HL-60 (cell line): Measurements from ENCODE around the gene AMPD1.

Experiments
- DNase-seq, 2 experiments: peaks; one replicate each; pipeline ENCODE4 v3.0.0-alpha.2; 2010 to 2020; ENCODE audit warnings: low read depth in 1 of 2, low spot score in 1 of 2
- H3K27ac ChIP-seq: fragments of 250-450 bp; sonication (Bioruptor Pico); replicated peaks from 2 replicates; pipeline ENCODE4 v1.5.1; 2020; ENCODE audit warnings: mild to moderate bottlenecking, moderate library complexity
- H3K27me3 ChIP-seq: fragments of 250-450 bp; sonication (Bioruptor Pico); 2 replicates; pipeline ENCODE4 v1.5.1; 2021; ENCODE audit warnings: mild to moderate bottlenecking, moderate library complexity; ENCODE audit not compliant: insufficient read depth, poor library complexity, severe bottlenecking
- H3K4me3 ChIP-seq: replicated peaks from 2 replicates; pipeline ENCODE4 v1.5.1; 2011; ENCODE audit warnings: mild to moderate bottlenecking, control low read depth, low read length; ENCODE audit not compliant: insufficient read depth
- GABPA ChIP-seq: IDR thresholded peaks from 2 replicates; pipeline ENCODE4 v1.6.1; 2012; ENCODE audit warnings: low read depth
- POLR2AphosphoS5 ChIP-seq: IDR thresholded peaks from 2 replicates; pipeline ENCODE4 v1.6.1; 2012; ENCODE audit warnings: low read depth
- SPI1 ChIP-seq: IDR thresholded peaks from 2 replicates; pipeline ENCODE4 v1.6.1; 2012; ENCODE audit warnings: low read depth, mild to moderate bottlenecking, borderline replicate concordance
- TF ChIP-seq, protein P1 (sequence below): IDR thresholded peaks from one replicate; pipeline ENCODE4 v1.5.1; 2011; ENCODE audit warnings: low read length, control low read depth, inconsistent platforms; ENCODE audit not compliant: insufficient read depth
- TF ChIP-seq, protein P2 (sequence below): IDR thresholded peaks from 2 replicates; pipeline ENCODE4 v1.6.1; 2012; ENCODE audit warnings: low read depth; ENCODE audit not compliant: insufficient replicate concordance

Gene AMPD1

DNA sequence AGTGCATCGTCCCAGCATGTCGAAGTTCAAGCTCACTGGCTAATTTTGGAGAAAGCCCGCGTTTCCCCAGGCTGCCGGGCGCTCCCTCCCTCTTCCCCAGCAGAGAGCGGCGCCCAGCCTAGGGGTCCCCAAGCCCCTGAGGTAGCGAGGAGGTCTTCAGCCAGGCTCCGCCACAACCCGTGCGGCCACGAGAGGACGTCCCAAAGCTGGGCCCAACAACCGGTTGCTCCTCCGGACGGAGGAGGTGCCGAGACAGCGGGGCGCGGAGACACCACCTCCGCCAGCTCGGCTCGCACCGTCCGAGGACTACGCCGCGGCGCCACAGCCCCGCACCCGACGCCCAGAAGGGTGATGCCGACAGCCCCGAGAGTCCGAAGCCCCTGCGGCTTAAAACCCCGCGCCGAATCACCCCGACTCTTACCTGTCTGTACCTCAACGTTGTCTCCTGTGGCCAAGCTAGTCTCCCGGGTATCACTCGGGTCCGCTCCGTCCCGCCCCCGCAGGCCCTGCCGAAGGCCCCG, 25.7 kb downstream of the AMPD1 start, which contains the start of gene DENND2C:
DENND2C (minus strand) TSS at position 488 of the 521 bp plus-strand sequence. CDS start 44,065 bp downstream, outside the sequence.
- peaks cover 4% of the 10 kb centered on the region for H3K27me3 ChIP-seq
- DNase-seq = no peak
- H3K27ac ChIP-seq = no peak within 1 kb of the TSS
- TF ChIP-seq GABPA = no peak
- TF ChIP-seq POLR2AphosphoS5 = no peak
- TF ChIP-seq, protein P1, sequence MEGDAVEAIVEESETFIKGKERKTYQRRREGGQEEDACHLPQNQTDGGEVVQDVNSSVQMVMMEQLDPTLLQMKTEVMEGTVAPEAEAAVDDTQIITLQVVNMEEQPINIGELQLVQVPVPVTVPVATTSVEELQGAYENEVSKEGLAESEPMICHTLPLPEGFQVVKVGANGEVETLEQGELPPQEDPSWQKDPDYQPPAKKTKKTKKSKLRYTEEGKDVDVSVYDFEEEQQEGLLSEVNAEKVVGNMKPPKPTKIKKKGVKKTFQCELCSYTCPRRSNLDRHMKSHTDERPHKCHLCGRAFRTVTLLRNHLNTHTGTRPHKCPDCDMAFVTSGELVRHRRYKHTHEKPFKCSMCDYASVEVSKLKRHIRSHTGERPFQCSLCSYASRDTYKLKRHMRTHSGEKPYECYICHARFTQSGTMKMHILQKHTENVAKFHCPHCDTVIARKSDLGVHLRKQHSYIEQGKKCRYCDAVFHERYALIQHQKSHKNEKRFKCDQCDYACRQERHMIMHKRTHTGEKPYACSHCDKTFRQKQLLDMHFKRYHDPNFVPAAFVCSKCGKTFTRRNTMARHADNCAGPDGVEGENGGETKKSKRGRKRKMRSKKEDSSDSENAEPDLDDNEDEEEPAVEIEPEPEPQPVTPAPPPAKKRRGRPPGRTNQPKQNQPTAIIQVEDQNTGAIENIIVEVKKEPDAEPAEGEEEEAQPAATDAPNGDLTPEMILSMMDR = no peak
- TF ChIP-seq, protein P2, sequence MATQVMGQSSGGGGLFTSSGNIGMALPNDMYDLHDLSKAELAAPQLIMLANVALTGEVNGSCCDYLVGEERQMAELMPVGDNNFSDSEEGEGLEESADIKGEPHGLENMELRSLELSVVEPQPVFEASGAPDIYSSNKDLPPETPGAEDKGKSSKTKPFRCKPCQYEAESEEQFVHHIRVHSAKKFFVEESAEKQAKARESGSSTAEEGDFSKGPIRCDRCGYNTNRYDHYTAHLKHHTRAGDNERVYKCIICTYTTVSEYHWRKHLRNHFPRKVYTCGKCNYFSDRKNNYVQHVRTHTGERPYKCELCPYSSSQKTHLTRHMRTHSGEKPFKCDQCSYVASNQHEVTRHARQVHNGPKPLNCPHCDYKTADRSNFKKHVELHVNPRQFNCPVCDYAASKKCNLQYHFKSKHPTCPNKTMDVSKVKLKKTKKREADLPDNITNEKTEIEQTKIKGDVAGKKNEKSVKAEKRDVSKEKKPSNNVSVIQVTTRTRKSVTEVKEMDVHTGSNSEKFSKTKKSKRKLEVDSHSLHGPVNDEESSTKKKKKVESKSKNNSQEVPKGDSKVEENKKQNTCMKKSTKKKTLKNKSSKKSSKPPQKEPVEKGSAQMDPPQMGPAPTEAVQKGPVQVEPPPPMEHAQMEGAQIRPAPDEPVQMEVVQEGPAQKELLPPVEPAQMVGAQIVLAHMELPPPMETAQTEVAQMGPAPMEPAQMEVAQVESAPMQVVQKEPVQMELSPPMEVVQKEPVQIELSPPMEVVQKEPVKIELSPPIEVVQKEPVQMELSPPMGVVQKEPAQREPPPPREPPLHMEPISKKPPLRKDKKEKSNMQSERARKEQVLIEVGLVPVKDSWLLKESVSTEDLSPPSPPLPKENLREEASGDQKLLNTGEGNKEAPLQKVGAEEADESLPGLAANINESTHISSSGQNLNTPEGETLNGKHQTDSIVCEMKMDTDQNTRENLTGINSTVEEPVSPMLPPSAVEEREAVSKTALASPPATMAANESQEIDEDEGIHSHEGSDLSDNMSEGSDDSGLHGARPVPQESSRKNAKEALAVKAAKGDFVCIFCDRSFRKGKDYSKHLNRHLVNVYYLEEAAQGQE = no peak
- TF ChIP-seq SPI1 = no peak
- peak within 1 kb of the TSS; percentile 81 for H3K4me3 ChIP-seq

DNA sequence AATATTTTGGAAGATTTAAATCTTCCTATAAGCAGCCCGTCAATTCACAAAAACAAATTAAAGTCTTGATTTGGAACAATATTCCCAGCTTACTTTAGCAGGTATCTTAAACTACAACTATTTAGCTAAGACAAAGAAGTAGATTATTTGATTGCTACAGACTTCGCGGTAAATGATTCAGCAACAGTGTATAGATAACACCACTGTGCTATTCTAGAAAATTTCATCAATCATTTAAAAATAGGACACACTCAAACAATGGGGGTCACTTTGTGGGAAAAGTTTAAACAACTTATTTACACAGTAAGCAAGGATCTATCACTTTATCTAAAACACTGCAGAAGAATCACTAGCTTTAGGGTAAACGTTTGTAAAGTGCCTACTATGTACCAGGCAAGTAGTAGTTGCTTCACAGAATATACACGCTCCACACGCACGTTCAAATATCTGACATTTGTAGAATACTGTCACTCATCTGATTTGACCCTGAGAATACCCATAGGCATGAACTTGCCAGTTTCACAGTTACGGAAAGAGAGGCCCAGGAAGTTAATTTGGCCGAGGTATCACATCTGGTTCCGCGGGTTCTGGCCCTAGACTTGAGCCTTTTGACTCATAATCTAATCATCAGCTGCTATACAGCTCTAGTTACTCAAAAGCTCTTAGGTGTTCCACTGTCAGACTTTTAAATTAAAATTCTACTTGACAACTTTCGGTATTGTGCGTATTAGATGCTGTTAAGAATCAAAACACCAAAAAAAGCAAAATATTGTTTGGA, 26.4 kb downstream of the AMPD1 start:
- no peak for DNase-seq
- Histone ChIP-seq H3K27me3 (peaks cover 4% of the 10 kb centered on the region), H3K4me3 (peak overlapping the region; percentile 81), H3K27ac (no peak overlapping the region)
- TF ChIP-seq POLR2AphosphoS5 = no peak

DNA sequence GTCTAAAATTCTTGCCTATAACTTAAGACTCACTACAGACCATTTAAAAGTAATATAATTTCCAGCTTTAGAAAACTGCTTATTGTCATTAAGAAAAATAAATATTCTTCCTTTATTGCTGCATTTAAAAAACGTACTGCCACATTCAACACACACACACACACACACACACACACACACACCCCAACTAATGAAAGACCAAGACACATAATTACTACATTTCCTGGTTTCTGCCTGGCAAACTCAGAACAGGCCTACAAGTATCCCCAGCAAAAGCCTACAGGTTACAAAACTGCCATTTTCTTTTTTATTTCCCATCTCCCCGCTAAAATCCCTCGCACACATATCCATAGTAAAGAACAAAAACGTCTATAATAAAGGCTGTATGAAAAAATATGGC, 27.0 kb downstream of the AMPD1 start:
- Histone ChIP-seq H3K4me3 (no peak overlapping the region), H3K27me3 (peaks cover 4% of the 10 kb centered on the region), H3K27ac (no peak overlapping the region)
- DNase-seq = no peak
- TF ChIP-seq GABPA = no peak
- TF ChIP-seq, protein P2 = no peak
- TF ChIP-seq SPI1 = no peak
- TF ChIP-seq POLR2AphosphoS5 = no peak
- TF ChIP-seq, protein P1 = no peak

DNA sequence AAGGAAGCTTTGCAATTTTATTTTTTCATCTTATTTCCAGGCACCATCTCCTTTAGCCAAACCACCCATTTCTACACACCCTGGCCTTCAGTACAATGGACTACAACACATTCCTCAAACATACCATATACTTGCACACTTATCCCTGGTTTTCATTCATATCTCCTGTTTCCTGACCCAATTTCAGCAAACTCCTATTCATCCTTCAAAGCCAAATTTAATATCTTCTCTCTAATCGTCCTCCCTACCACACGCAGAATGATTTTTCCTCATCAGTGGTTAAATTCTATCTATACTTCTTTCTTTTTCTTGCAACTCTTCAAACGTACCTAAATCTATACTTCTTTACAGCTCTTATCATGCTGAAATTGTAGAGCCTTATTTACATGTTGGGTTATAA, 28.4 kb downstream of the AMPD1 start:
- TF ChIP-seq SPI1 (no peak), POLR2AphosphoS5 (no peak), GABPA (no peak)
- TF ChIP-seq, protein P2 = no peak
- DNase-seq = no peak
- Histone ChIP-seq H3K27me3 (peaks cover 4% of the 10 kb centered on the region), H3K27ac (no peak overlapping the region), H3K4me3 (no peak overlapping the region)
